Stimulated activated CD4-positive, alpha-beta T cell treated with anti-CD3 and anti-CD28 coated beads, Interleukin-2, amount 100 ng/mL, for 48 hours (primary cell): Measurements from ENCODE around the gene MTM1.

Experiments used
- DNase-seq, 2 donors: peaks; one replicate each; pipeline ENCODE4 v3.0.0-alpha.2; 2020

Gene MTM1

DNA sequence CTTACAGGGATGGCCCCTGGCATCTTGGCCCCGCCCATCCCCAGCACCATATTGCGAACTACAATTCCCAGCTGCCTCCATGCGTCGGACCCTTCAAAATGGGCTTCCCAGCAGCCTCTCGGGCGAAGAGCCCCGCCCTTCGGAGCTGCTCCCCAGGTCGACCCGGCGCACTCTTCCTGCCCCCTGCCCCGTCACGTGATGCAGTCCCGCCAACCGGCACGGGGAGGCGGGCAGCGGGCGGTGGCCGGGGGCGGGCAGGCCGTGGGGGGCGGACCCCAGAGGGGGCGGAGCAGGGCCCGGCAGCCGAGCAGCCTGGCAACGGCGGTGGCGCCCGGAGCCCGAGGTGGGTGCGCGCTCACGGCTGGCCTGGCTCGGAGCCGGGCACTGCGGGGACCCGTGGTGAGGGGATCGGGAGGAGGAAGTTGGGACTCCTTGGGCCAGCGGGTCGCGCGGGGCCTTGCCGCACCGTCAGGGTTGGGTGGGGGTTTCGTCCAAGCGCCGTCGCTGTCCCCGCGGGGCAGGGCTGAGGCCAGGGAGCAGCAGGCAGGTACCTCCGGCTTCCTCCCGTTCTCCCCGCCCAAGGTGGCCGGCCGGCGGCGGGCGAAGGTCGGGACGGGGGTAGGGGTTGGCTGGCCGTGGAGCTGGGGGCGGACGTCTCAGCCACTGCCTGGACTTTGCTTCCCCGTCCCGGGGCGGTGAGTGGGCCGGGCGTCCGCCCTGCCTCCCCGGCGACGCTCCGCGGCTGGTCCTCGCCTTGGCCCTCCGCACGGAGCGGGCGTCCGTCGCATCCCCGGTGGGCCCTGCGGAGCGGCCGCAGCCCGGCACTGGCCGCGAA lies at the start of gene MTM1:
Gene MTM1, plus strand, starts transcription at position 302 of the 835 bp plus-strand sequence. CDS start 23,994 bp downstream, outside the sequence.
- peak; percentile 73 to 80 for DNase-seq

DNA sequence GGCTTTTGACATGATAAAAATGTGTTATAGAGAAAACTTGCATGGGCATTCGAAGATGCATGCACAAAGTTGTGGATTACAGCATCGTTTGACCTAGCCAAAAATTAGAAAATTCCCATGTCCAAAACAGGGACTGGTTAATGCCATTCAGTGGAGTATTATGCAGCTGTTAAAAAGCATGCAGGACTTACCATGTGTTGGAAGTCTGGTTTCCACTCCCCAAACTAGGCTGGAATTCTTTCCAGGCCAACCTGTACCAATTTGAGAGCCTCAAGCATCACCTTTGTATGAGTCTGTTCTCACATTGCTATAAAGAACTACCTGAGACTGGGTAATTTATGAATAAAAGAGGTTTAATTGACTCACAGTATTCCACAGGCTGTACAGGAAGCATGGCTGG lies 45.9 kb upstream of the MTM1 start:
- no peak for DNase-seq

DNA sequence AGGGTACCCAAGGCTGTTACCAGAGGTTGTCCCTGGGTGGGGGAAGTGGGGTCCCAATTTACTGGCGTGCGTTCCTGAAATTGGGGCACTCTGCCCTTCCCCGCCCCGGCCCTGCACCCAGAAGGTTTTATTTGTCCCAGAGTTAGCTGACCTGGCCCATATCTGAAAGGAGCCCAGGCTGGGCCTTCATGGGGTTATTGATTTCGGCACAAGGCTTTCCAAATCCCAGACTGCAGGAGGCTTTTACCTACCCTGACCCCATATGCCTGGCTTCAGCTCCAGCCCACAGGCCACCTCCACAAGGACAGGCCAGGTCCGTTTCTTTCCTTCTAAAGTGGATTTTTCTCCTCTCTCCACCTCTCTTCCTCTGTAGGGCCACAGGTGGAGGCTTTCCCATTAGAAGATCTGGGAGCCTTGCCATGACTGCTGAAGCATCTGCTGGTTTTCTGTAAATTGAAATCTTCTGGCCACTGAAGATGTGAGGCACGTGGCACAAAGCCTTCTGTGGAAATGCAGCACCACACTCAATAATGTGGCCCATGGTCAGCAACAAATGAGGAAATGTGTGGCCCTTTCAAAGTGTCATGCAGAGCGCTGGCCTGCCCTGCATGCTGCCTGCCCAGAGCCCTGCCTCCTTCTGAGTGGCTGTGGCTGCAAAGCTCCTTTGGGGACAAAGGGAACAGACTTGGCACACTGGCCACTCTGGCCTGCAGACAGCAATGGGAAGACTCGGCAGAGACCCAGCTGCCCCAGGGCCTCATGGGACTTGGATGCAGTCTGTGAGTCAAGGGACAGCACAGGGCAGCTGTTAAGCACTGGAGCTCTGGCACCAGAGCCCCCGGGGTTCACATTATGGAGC lies 43.1 kb upstream of the MTM1 start:
- no peak for DNase-seq

DNA sequence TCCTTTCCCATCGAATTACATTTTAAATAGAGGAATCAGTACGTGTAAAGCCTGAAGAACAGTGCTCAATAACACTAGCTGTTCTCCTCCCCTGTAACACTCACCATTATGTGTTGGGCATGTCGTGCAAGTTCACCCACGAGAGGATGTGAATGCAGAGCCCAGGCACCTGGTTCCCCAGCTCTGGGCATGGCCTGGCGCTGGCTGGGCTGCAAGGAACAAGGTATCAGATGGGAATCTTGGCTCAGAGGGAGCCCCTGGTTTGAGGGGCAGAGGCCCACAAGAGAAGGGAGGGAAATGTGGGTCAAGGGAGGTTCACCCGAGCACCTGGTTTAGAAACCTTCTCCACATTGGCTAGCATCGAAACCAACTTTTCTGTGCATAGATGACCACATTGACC lies 41.7 kb upstream of the MTM1 start:
- no peak for DNase-seq

DNA sequence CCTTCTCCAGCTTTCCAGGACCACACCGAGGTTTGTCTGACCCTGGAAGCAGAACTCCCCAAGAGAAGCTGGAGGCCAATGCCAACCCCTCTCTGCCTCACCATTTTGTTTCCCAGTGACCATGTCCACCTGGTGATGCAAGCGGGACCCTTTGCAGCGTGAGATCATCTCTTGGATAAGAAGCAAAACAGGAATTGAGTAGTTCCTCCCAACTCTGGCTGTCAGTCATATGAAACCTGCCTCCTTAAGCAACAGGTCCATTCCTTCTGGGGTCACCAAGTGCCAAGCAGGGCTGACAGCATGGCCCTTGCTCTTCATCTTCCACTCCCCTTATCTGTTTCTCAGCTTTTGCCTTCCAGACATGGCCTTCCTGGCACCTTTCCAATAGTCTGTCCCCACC lies 41.3 kb upstream of the MTM1 start:
- no peak for DNase-seq

DNA sequence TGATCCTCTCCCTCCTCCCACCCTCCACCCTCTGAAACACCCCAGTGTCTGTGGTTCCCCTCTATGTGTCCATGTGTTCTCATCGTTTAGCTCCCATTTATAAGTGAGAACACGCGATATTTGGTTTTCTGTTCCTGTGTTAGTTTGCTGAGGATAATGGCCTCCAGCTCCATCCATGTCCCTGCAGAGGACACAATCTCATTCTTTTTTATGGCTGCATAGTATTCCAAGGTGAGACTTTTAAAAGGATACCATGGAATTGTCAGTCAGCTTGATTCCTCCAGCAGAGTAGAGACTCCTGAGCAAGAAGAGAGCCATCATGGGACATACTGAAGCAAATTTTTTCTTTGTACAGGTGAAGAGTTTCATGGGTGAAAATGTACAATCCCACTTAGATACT lies 38.8 kb upstream of the MTM1 start:
- no peak for DNase-seq

DNA sequence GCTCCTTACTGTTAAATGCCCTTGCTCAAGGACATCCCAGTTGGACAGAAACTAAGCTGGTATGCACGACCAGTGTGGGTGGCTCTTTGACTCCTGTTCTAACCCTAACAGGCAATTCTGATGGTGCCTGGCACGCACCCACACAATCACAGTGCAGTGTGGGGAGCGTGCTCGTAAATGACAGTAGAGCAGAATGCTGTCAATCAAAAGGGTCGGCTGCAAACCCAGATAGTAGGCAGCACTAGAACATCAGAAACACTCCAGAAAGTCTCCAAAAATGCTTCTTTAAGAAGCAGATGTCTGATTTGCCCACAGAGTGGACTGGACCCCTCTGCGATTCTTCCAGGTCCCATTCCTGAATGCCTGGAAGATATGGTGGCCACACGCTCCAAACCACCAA lies 37.6 kb upstream of the MTM1 start:
- DNase-seq = no peak

DNA sequence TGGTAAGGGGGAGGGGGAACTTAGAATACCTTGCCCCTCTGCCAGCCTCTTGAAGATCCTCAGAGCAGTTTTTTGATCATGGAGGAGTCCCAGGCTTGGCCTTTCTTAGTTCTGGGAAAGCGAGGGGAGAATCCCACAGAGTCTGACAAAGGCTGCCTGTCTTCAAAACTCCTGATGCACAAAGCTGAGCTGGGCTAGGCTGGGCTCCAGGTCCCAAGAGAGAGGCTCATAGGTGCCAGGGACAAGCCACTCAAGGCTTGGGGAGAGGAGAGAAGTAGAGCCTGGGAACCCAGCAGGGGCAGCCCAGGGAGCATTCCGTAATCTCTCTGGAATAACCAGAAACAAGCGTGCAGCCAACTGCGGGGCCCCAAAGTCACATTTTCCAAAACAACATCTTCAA lies 37.0 kb upstream of the MTM1 start:
- DNase-seq = no peak

DNA sequence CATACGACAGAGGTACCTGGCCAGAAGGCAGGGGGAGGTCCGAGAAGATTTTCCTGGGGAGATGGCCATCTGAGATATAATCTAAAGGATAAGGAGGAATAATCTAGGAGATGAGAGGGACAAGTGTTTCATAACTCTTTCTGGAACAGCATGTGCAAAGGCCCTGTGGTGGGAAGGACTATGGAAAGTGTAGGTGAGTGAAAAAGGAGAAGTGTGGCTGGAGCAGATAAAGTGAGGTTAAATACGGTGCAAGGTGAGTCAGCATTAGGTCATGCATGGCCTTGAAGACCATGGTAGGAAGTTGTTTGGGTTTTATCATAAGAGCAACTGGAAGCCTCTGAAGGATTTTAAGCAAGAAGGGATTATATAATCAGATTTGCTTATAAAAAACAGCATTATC lies 34.6 kb upstream of the MTM1 start:
- no peak for DNase-seq

DNA sequence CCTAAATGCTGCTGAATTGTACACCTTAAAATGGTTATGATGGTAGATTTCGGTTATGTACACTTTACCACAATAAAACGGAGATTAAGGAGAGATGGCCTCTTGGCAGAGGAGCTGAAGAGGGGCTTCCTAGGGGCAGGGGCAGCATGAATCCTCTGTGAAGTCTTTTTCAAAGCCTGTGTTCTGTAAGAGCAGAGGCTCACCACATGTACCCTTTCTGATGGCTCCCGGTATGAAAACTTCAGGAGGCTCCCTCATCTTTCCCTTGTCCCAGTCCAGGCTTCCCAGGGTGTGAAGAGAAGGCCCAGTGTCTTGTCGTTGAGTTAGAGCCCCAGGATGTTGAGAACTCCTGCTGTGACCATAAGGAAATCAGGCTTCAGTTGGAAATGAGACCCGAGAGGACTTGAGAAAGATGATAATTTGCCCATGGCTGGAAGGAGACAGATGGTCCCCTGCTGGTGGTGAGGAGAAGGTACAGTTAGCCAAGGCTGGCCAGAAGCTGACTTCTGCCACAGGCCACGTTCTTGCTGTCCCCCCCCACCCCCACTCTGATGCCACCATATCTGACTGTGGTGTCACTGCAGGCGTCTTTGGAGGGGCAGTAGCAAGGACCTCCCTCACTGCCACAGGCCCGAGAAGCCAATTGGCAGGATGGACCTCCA lies 31.8 kb upstream of the MTM1 start:
- DNase-seq = no peak

DNA sequence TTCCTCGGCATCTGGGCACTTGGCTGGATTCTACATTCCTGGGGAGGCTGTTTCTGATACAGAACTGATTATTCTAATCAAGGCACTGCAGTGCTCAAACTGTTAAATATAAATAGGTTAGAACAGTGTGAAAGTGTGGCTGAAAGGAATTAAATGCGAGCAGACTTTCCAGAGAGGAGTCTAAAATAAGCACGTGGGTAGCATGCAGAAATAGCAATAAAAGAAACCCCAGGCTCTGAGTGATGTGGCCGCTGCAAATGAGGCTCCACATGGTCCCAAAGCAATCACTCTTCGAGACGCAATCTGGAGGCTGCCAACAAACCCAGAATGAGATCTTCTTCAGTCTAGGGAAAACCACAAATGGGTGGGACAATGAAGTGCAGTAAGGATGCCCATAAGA lies 30.6 kb upstream of the MTM1 start:
- DNase-seq = no peak

DNA sequence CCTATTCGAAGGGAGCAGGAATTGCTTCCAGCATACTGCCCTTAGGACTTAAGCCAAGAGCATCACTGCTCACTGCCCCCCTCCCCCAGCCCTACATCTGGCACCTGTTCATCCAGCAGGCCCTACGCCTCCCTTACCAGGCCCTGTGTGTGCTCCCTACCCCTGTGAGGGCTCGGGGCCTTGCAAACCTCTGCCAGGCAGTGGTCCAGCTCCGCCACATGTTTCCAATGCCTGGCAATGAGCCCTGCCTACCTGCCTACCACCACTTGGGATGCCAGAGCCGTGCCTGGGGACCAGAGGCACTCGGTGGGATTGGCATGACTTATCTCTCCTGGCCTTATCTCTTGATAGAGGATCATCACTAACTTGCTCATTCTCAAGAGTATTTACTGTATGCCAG lies 27.5 kb upstream of the MTM1 start:
- DNase-seq = no peak

DNA sequence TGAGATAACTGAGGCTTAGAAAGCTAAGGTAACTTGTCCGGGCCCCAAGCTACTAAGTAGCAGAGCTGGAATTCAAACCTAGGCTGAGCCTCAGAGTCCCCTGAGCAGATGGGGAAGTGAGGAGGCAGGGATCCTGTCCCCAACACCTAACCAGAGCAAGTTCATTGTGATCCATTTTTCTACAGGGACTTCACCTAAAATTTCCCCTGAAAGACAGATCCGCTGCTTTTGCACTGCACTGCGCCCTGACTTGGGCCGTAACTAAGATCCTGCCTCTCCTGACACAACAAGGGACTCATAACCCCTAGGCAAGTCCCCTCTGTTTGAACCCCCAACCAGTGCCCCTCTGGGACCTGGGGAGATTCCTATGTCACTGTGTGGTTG lies 25.6 kb upstream of the MTM1 start:
- DNase-seq = no peak

DNA sequence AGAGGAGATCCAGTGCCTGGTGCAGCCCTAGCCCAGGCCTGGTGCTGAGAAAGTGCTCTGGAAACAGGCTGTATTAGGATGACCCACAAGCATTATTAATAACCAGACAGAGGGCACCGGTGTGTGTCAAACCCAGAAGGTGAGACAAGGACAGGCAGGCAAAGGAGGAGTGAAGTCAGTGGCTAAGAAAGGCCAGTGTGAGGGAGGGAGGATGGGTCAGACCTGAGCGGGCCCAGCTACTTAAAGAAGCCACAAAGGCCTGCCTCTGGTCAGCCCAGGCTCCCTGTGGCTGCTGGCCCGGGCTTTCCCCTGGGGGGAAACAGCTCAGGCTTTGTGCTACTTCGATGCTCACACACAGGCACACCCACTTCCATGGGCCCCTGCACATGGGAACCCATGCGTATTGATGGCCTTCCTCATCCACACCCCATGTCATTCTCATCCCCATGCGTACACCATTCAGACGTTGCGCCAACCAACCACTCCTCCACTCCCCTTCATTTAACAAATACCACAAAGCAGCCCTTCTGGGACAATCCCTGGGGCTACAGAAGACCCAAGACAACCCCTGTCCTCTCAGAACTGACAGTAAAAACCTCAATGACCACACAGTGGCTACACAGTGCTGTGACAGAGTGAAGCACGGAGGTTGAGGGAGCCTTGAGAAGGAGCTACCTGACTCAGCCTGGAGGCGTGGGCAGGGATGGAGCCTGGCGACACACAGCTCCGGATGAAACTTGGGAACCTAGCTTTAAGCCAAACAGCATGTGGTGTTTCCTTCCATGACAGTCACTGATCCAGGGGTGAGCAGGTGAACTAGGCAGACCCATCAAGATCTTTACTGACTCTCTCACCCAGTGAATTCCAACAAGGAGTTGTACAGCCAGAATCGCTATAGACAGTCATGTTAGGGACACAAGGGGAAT lies 24.9 kb upstream of the MTM1 start:
- DNase-seq = no peak

DNA sequence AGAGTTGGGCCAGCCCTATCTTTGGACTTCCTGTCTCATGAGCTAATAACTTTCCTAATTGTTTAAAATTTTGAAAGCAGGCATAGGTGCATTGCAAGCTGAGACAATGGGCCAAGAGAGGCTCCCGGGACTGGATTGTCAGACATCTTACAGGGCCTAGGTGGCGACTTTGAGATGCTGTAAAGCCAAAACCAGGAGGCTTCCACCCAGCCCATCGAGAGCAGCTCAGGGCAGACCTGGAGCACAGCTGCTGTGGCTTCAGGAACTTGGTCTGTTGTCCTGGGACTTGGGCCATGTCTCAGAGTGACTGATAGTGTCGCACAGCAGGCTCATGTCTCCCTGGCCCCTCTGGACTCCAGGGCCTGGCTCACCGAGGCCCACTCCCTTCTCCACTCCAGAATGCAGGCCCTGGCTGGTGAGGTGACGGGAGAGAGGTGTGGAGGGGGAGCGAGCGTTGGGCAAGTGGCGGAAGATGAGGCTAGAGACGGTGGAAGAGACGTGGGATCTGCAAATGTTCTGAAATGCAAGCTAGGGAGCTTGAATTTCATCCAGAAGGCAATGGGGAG lies 24.1 kb upstream of the MTM1 start:
- DNase-seq = no peak

DNA sequence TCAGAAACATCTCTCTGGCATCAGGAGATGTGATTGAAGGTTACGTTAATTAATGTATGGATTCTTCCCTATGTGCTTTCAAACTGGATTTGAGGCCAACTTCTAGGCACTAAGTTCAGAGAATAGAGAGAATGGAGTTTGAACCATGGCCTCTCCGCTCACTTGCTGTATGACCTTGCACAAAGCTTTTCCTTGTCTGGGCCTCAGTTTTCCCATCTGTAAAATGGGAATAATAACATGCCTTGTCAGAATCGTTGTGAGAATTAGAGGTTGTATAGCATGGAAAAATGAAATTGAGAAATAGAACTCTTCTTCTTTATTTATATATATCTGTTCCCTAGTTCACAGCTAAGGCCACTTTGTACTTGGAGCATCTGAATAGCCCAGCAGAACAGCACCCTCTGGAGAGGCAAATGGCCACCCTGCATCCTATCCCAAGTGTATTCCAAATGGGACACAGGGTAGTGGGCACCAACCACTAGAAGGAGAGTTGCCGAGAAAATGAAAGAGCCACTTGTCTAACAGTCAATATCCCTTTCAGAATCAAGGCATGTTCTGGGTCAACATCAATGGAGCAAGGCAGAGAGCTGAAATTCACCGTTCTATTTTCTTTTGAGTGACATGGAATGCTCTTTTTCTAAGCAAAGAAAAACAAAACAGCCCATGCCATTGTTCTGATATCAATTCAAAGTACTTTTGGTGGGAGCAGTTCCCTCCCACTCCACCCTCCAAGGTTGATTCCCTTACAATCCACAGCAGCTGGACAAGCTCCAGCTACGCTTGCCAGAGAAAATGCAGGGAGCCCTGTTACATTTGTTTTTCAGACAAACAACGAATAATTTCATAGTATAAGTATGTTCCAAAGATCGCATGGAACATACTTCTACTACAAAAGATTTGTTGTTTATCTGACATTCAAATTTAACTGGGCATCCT lies 23.3 kb upstream of the MTM1 start:
- no peak for DNase-seq

DNA sequence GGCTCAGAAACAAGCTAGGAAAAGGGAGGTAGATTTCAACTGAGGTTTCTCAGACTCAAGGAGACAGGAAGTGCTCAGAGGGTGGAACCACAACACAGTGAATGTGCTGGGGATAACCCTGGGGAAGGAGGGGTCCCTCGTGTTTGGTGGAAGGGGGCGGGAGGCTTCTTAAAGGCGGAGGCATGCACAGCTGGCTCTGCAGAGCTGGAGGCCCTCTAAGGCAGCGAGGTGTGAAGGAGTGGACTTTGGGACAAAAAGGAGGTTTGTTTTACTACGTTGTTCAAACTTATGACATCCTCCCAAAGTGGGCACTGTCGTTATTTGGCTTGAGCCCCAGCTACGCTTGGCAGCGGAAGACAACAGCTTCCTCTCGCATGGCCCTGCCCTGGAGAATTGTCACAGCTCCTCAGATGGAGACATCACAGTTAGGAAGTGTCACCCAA lies 21.7 kb upstream of the MTM1 start:
- no peak for DNase-seq

DNA sequence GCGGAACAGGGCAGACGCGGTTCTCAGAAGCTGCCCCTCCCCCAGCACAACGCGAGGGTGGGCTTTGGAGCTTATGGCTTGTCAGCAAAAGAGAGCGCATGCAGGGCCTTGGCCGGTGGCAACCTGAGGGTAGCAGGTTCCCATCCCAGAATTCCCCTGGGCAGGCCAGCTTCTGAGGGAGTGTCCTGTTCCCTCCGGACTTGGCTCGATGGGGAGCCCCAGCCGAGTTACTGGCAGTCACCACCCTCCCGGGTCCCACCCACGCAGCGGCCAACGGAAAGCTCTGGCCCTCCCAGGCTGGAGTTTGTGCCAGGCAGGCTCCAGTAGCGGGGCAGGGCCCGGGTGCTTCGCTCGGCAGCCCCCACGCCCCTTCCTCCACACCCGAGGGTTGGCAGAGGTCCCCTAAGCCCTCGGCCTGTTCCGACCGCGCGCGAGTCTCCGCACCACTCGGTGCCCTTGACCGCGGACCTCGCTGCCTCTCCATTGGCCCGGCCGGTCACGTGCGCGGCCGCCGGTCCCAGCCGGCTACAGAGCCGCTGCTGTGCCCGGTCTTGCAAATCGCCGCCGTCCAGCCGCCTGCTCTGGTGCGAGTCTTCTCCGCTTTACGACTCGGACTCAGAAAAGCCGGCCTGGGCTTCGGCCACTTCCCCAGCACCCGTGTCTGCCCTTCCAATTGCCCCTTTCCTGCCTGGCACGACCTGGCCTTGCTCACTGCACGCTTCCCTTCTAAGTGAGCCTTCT lies 20.9 kb upstream of the MTM1 start:
- no peak for DNase-seq

DNA sequence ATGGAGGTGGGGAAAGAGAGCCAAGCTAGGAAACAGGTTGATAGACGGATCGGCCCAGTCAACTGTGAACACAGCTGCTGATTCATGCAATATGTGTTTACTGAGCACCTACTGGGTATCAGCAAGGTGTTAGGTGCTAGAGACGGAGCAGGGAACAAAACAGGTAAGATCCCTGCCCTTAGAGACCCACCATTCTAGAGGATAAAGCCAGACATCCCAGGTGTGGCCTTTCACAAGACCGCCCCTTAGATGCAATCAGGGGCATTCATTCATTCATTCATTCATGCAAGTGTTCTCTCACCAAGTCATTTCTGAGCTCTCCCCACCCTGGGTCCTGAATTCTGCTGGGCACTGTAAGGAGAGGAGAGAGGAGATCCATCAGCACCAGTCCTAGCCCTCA lies 20.2 kb upstream of the MTM1 start:
- DNase-seq = no peak

DNA sequence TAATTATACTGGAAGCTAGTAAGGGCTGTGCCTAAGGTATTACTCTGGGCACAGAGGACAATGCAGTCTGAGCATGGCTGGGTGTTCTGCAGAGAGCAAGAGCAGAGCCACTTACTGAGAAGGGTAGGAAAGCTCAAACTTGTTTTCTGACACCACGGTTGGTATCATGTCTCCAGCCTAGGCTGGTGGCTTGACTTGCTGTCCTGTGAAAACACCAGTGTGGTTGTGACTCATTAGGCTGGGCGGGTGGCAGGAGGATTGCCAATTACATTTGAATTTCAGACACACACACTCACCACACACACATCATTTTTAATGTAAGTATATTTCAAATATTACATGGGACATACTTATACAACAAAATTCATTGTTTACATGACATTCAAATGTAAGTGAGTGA lies 19.7 kb upstream of the MTM1 start:
- no peak for DNase-seq
